K562 (cell line): ENCODE measurements around the gene CAPZB. TPM values are rescaled to one million over a fixed set of nuclear protein-coding genes. Genes with fewer than 3 reads are reported as not detected.

Source experiments
- ATAC-seq: fragments of 200-7000 bp; cut with Tn5 transposase; 3 replicates; pipeline ENCODE4 v1.9.1; 2020; ENCODE audit warnings: moderate library complexity
- BruUV-seq: library from RNA; stranded (reverse); fragments of 400-500 nt; replicated peaks from 2 replicates; lab custom pipeline; 2021; lab: Mats Ljungman, UMichigan
- CTCF ChIA-PET: fragments of 300-600 bp; formaldehyde crosslinking; extraction: SDS; loops from one replicate; lab custom pipeline; 2021; ENCODE audit warnings: low intra/inter-chr PET ratio; lab: Yijun Ruan, JAX
- POLR2A ChIA-PET: fragments of 300-600, 350-650 bp; sonication (Branson Sonifier 250); formaldehyde crosslinking; extraction: SDS; loops from one replicate; lab custom pipeline; 2021; ENCODE audit warnings: antibody characterized with exemption, inconsistent platforms; lab: Yijun Ruan, JAX
- DNase-seq, 4 experiments: peaks; one replicate each; pipeline versions ENCODE4 v3.0.0 to v3.0.0-alpha.2; 2011 to 2018; ENCODE audit warnings: low spot score in 3 of 4, mixed read lengths in 3 of 4; ENCODE audit errors: extremely low read depth in 1 of 4
- FAIRE-seq: peaks from 2 replicates; lab custom pipeline; 2011; peaks lifted over from hg19 to GRCh38; lab: Jason Lieb, UNC
- H2AFZ ChIP-seq: 2 replicates; pipeline ENCODE4 v1.6.0; 2011; ENCODE audit warnings: low read depth, low read length, control low read depth, inconsistent platforms
- H3K27ac ChIP-seq: fragments of 200-600 bp; 3 replicates; pipeline ENCODE4 v1.8.0; 2011; ENCODE audit warnings: low read depth, mild to moderate bottlenecking, control low read depth, inconsistent platforms, low read length, moderate library complexity, mixed read lengths; ENCODE audit errors: extremely low read depth
- H3K27me3 ChIP-seq, 2 experiments: fragments of 300-600 bp in 1 of 2; 2 replicates in 1 of 2; 3 replicates in 1 of 2; pipeline versions ENCODE4 v1.6.0 to v1.8.0; 2011; ENCODE audit warnings: inconsistent platforms in 2 of 2, low read length in 2 of 2, mild to moderate bottlenecking in 1 of 2, mixed read lengths in 1 of 2, moderate library complexity in 1 of 2; ENCODE audit not compliant: control insufficient read depth in 2 of 2, insufficient read depth in 2 of 2
- H3K36me3 ChIP-seq: fragments of 300-600 bp; 3 replicates; pipeline ENCODE4 v1.8.0; 2011; ENCODE audit warnings: mild to moderate bottlenecking, low read length, inconsistent platforms; ENCODE audit not compliant: control insufficient read depth, insufficient read depth
- H3K4me1 ChIP-seq, 2 experiments: fragments of 200-600 bp in 1 of 2; replicated peaks in 1 of 2; 2 replicates in 1 of 2; 3 replicates in 1 of 2; pipeline versions ENCODE4 v1.5.1 to v1.8.0; 2011; ENCODE audit warnings: inconsistent platforms in 2 of 2, low read length in 2 of 2, mild to moderate bottlenecking in 1 of 2, mixed read lengths in 1 of 2, moderate library complexity in 1 of 2; ENCODE audit not compliant: control insufficient read depth in 2 of 2, insufficient read depth in 2 of 2
- H3K4me2 ChIP-seq: 2 replicates; pipeline ENCODE4 v1.6.1; 2011; ENCODE audit warnings: low read length, control low read depth, inconsistent platforms, mixed read lengths; ENCODE audit not compliant: insufficient read depth
- H3K4me3 ChIP-seq: fragments of 200-600 bp; sonication (generic), shearing (Covaris generic); 2 replicates; pipeline ENCODE4 v1.5.1; 2016; ENCODE audit warnings: control low read depth, inconsistent platforms
- H3K79me2 ChIP-seq: fragments of 200-600 bp; 3 replicates; pipeline ENCODE4 v1.8.0; 2011; ENCODE audit warnings: low read length, inconsistent platforms; ENCODE audit not compliant: control insufficient read depth, insufficient read depth
- H3K9ac ChIP-seq, 2 experiments: 2 replicates each; pipeline versions ENCODE4 v1.6.0 to v1.6.1; 2011; ENCODE audit warnings: low read depth in 2 of 2, low read length in 2 of 2, control low read depth in 1 of 2, inconsistent platforms in 1 of 2, mild to moderate bottlenecking in 1 of 2, mixed read lengths in 1 of 2; ENCODE audit not compliant: insufficient read depth in 1 of 2
- H3K9me1 ChIP-seq: one replicate; pipeline ENCODE4 v1.6.0; 2011; ENCODE audit warnings: inconsistent platforms, mild to moderate bottlenecking, low read length, moderate library complexity; ENCODE audit not compliant: control insufficient read depth, insufficient read depth
- H3K9me3 ChIP-seq: replicated peaks from 2 replicates; pipeline ENCODE4 v1.5.1; 2011; ENCODE audit warnings: low read depth, low read length, inconsistent platforms; ENCODE audit not compliant: control insufficient read depth, insufficient read depth
- H4K20me1 ChIP-seq: replicated peaks from 2 replicates; pipeline ENCODE4 v1.6.1; 2011; ENCODE audit warnings: low read length, inconsistent platforms, mixed read lengths; ENCODE audit not compliant: control insufficient read depth, insufficient read depth
- RBFOX2 ChIP-seq: fragments of 200-400 bp; formaldehyde crosslinking; IDR thresholded peaks from 2 replicates; pipeline ENCODE4 v1.6.1; 2017; ENCODE audit warnings: low read depth, mild to moderate bottlenecking, low read length, moderate library complexity
- VEZF1 ChIP-seq: fragments of 200-800 bp; sonication (Bioruptor generic); IDR thresholded peaks from 2 replicates; pipeline ENCODE4 v1.6.1; 2017; ENCODE audit warnings: missing genetic modification characterization, missing compliant biosample characterization
- WGBS: fragments of 100-300 bp; shearing (Covaris generic); methylation state at CpG from one replicate; pipeline ENCODE4 v1.1.6; 2016; ENCODE audit warnings: low coverage, mixed read lengths; ENCODE audit not compliant: insufficient coverage; ENCODE audit errors: missing lambda C conversion rate; 5-methylcytosine and 5-hydroxymethylcytosine counted together
- in situ Hi-C: fragments of 300-500 bp; cut with MboI; formaldehyde crosslinking; loops from 4 replicates; pipeline ENCODE4 v1.15.0; 2018; ENCODE audit warnings: inconsistent platforms, mixed read lengths
- intact Hi-C: fragments of 100-400 bp; cut with micrococcal nuclease; formaldehyde crosslinking; loops from 2 replicates; pipeline ENCODE4 v1.14.2; 2022
- polyA plus RNA-seq, 8 experiments: library from polyadenylated mRNA; depleted of rRNA in 4 of 8; stranded (reverse) in 5 of 8; unstranded in 3 of 8; fragments of >200 nt; fragmentation: Nextera tagmentation in 2 of 8; fragmentation: Illumina TruSeq in 1 of 8; extraction: Ambion mirVana in 2 of 8; extraction: Trizol in 1 of 8; gene quantifications; 2 replicates each; pipeline versions ENCODE4 v1.2.1 to v1.2.3, GENCODE V29; 2011 to 2014; ENCODE audit warnings: inconsistent platforms in 1 of 8, missing spikeins in 1 of 8
- total RNA-seq, 7 experiments: library from RNA; depleted of rRNA in 6 of 7; stranded (reverse); fragments of >200 nt in 6 of 7; fragmentation: Illumina TruSeq in 2 of 7; extraction: Trizol in 2 of 7; gene quantifications; 2 replicates each; pipeline versions ENCODE4 v1.2.1 to v1.2.3, GENCODE V29; 2011 to 2021; ENCODE audit warnings: low replicate concordance in 1 of 7

CAPZB gene
- total and polyA plus RNA-seq, 9 of the 15 experiments (the other 6 are each of a cell fraction or from before 2014, with no cell fraction given): 57.6 to 297 (median 125) TPM

DNA sequence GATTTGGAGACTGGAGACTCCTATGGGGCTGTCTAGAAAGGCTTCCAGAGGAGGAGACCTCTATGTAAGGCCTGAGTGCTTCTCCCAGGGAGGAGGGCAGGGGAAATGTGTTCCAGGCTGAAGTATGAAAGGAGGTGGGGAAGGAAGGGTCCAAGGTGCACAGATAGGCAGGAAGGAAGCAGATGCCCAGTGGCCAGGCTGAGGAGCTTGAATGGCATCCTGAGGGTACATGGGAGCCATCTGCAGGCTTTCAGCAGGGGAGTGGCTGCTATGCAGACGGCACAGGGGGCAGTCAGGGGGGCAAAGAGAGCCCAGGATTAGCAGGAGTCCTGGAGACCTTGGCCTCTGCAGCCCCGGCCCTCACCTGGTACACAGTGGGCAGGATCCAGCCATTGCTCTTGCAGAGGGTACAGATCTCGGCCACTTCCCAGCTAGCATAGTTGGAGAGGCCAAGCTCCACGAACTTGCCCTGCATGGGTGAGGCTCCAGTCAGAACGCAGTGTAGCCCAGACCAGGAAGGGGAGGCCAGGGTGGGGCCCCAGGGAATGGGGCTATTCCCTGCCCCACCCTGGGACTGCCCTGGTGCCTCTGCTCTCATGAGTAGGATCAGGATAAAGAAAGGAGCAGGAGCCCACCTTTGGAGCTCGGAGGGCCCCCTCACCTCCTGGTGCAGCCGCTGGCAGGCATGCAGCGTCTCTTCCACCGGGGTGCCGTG is 177.4 kb downstream of the CAPZB start:
- H3K9ac ChIP-seq: peak overlapping the region in 1 of 2 experiments; percentile 21; a peak in 1 of 4 replicates
- H3K9me1 ChIP-seq: no peaks in the 10 kb centered on the region
- H2AFZ ChIP-seq: no peak overlapping the region
- H3K4me1 ChIP-seq: peaks cover 9 to 29% of the 10 kb centered on the region in 2 experiments; a peak in 4 of 5 replicates
- ChIA-PET POLR2A (no interaction called here), CTCF (no interaction called here)
- peaks cover 23% of the 10 kb centered on the region for H3K79me2 ChIP-seq
- ATAC-seq (no peak), FAIRE-seq (no peak), DNase-seq (no peak)
- peaks cover 60% of the 10 kb centered on the region for H3K36me3 ChIP-seq
- no TSS peak for BruUV-seq
- no peak overlapping the region for H3K4me2 ChIP-seq
- 89% methylated on average over 10 of the region's 10 CpGs for WGBS
- no peaks in the 10 kb centered on the region for H3K9me3 ChIP-seq
- TF ChIP-seq VEZF1 (CRISPR knock-in tag) (no peak), RBFOX2 (0 out of 2 replicates have a peak, but pooled peaks have one; percentile 21)
- no peak overlapping the region for H3K4me3 ChIP-seq
- no peak overlapping the region for H3K27ac ChIP-seq
- in situ Hi-C loops: no loop called here
- no peaks in the 10 kb centered on the region for H3K27me3 ChIP-seq
- intact Hi-C loops: no loop called here
- no peaks in the 10 kb centered on the region for H4K20me1 ChIP-seq
